SK-N-SH (cell line): ENCODE data around the gene KRTAP12-2. TPM values are rescaled to one million over a fixed set of nuclear protein-coding genes. Genes with fewer than 3 reads are reported as not detected.

Experiments used
- CTCF ChIA-PET: fragments of 300-600, 350-600 bp; formaldehyde crosslinking; extraction: SDS; loops from one replicate; lab custom pipeline; 2021; lab: Yijun Ruan, JAX
- POLR2A ChIA-PET: fragments of 350-600 bp; sonication (Branson Sonifier 250); formaldehyde crosslinking; extraction: SDS; loops from one replicate; lab custom pipeline; 2020; ENCODE audit warnings: antibody characterized with exemption, inconsistent platforms; lab: Yijun Ruan, JAX
- DNase-seq: peaks from one replicate; pipeline ENCODE4 v3.0.0; 2012
- H2AFZ ChIP-seq: fragments of 200-600 bp; sonication (generic); 2 replicates; pipeline ENCODE4 v1.8.1; 2016; ENCODE audit warnings: antibody characterized with exemption, mild to moderate bottlenecking, low read depth
- H3F3A ChIP-seq: fragments of 200-600 bp; sonication (generic); replicated peaks from 2 replicates; pipeline ENCODE3; 2016; ENCODE audit warnings: antibody characterized with exemption, mild to moderate bottlenecking; ENCODE audit not compliant: insufficient read depth
- H3K27ac ChIP-seq, 2 experiments: fragments of 200-500 bp in 1 of 2; fragments of 200-600 bp in 1 of 2; sonication (Bioruptor generic) in 1 of 2; sonication (generic), shearing (Covaris generic) in 1 of 2; 2 replicates each; pipeline versions ENCODE4 v1.5.1 to v1.6.1; 2014 to 2016; ENCODE audit warnings: low read depth in 2 of 2, inconsistent platforms in 1 of 2, low read length in 1 of 2, mild to moderate bottlenecking in 1 of 2, mixed read lengths in 1 of 2
- H3K27me3 ChIP-seq: fragments of 200-600 bp; sonication (generic), shearing (Covaris generic); 2 replicates; pipeline ENCODE4 v1.6.1; 2016; ENCODE audit warnings: mixed run types; ENCODE audit not compliant: insufficient read depth
- H3K36me3 ChIP-seq, 2 experiments: fragments of 200-500 bp in 1 of 2; fragments of 200-600 bp in 1 of 2; sonication (Bioruptor generic) in 1 of 2; sonication (generic) in 1 of 2; replicated peaks in 1 of 2; 2 replicates each; pipeline versions ENCODE3 to v1.5.1; 2014 to 2016; ENCODE audit warnings: low read length in 1 of 2, mild to moderate bottlenecking in 1 of 2; ENCODE audit not compliant: insufficient read depth in 2 of 2, control insufficient read depth in 1 of 2
- H3K4me1 ChIP-seq, 2 experiments: fragments of 200-500 bp in 1 of 2; fragments of 200-600 bp in 1 of 2; sonication (Bioruptor generic) in 1 of 2; sonication (generic), shearing (Covaris generic) in 1 of 2; 2 replicates each; pipeline versions ENCODE4 v1.5.1 to v1.6.1; 2014 to 2016; ENCODE audit warnings: low read depth in 1 of 2, low read length in 1 of 2, mixed run types in 1 of 2; ENCODE audit not compliant: insufficient read depth in 2 of 2, control insufficient read depth in 1 of 2
- H3K4me2 ChIP-seq: fragments of 200-600 bp; sonication (generic), shearing (Covaris generic); 2 replicates; pipeline ENCODE4 v1.6.1; 2017; ENCODE audit warnings: mixed run types
- H3K4me3 ChIP-seq, 2 experiments: fragments of 200-500 bp in 1 of 2; fragments of 200-600 bp in 1 of 2; sonication (Bioruptor generic) in 1 of 2; sonication (generic), shearing (Covaris generic) in 1 of 2; 2 replicates each; pipeline versions ENCODE4 v1.5.1 to v1.8.1; 2014 to 2016; ENCODE audit warnings: low read depth in 2 of 2, inconsistent platforms in 1 of 2, low read length in 1 of 2, mild to moderate bottlenecking in 1 of 2, mixed read lengths in 1 of 2, moderate library complexity in 1 of 2
- H3K79me2 ChIP-seq: fragments of 200-600 bp; sonication (generic); 2 replicates; pipeline ENCODE4 v1.8.1; 2017; ENCODE audit warnings: mild to moderate bottlenecking; ENCODE audit not compliant: insufficient read depth
- H3K9ac ChIP-seq: fragments of 200-600 bp; sonication (generic); 2 replicates; pipeline ENCODE4 v1.6.1; 2017; ENCODE audit warnings: mixed run types
- H3K9me2 ChIP-seq: fragments of 200-600 bp; sonication (generic); 2 replicates; pipeline ENCODE4 v1.6.1; 2017; ENCODE audit warnings: mixed run types
- H3K9me3 ChIP-seq: fragments of 200-600 bp; sonication (generic); 2 replicates; pipeline ENCODE4 v1.6.1; 2017; ENCODE audit warnings: mixed run types, mild to moderate bottlenecking, moderate library complexity
- H4K20me1 ChIP-seq: fragments of 200-600 bp; sonication (generic); 2 replicates; pipeline ENCODE4 v1.6.1; 2017; ENCODE audit warnings: mild to moderate bottlenecking, mixed run types; ENCODE audit not compliant: insufficient read depth
- CHD2 ChIP-seq: fragments of 150-350 bp; IDR thresholded peaks from 2 replicates; pipeline ENCODE4 v1.6.1; 2018; ENCODE audit warnings: low read length; ENCODE audit not compliant: partially characterized antibody
- ELF1 ChIP-seq: IDR thresholded peaks from 2 replicates; pipeline ENCODE4 v1.4.0; 2012
- EP300 ChIP-seq, 2 experiments: IDR thresholded peaks; 2 replicates each; pipeline versions ENCODE4 v1.4.0 to v1.6.1; 2012; ENCODE audit warnings: borderline replicate concordance in 1 of 2, low read depth in 1 of 2, low read length in 1 of 2
- EZH2phosphoT487 ChIP-seq: fragments of 200-600 bp; sonication (generic); IDR thresholded peaks from 2 replicates; pipeline ENCODE4 v1.6.1; 2017; ENCODE audit warnings: low read depth, mixed run types, mild to moderate bottlenecking, antibody characterized with exemption, moderate library complexity, borderline replicate concordance
- FOSL2 ChIP-seq: IDR thresholded peaks from 2 replicates; pipeline ENCODE4 v1.4.0; 2012; ENCODE audit warnings: low read depth, mild to moderate bottlenecking, moderate library complexity, borderline replicate concordance
- FOXJ3 ChIP-seq: sonication (generic); formaldehyde crosslinking; IDR thresholded peaks from 2 replicates; pipeline ENCODE4 v1.5.1; 2020; ENCODE audit warnings: mild to moderate bottlenecking, missing genetic modification reagents
- GATA2 ChIP-seq: sonication (generic); formaldehyde crosslinking; IDR thresholded peaks from 2 replicates; pipeline ENCODE4 v1.5.0; 2020; ENCODE audit warnings: mild to moderate bottlenecking, missing genetic modification reagents
- JUND ChIP-seq: IDR thresholded peaks from 2 replicates; pipeline ENCODE4 v1.4.0; 2012
- MEF2A ChIP-seq: IDR thresholded peaks from 2 replicates; pipeline ENCODE4 v1.4.0; 2012; ENCODE audit warnings: low read depth, borderline replicate concordance
- NRF1 ChIP-seq: IDR thresholded peaks from 2 replicates; pipeline ENCODE4 v1.6.1; 2012; ENCODE audit warnings: low read depth, mild to moderate bottlenecking, low read length
- POLR2AphosphoS5 ChIP-seq: IDR thresholded peaks from 2 replicates; pipeline ENCODE4 v1.6.1; 2012; ENCODE audit warnings: low read depth, low read length
- RFX5 ChIP-seq: IDR thresholded peaks from 2 replicates; pipeline ENCODE4 v1.6.1; 2012; ENCODE audit warnings: mild to moderate bottlenecking, improper control_type of control experiment, low read length
- TAF1 ChIP-seq: IDR thresholded peaks from 2 replicates; pipeline ENCODE4 v1.6.1; 2012; ENCODE audit warnings: low read depth, mild to moderate bottlenecking, low read length, moderate library complexity, borderline replicate concordance
- WGBS: methylation state at CpG from one replicate; pipeline ENCODE4 v1.1.6; 2017; ENCODE audit warnings: low lambda C conversion rate; 5-methylcytosine and 5-hydroxymethylcytosine counted together
- polyA plus RNA-seq, 3 experiments: library from polyadenylated mRNA; depleted of rRNA; stranded (reverse); fragments of >200 nt; gene quantifications; 2 replicates each; pipeline ENCODE4 v1.2.3, GENCODE V29; 2012
- TF ChIP-seq, protein P1 (sequence below): IDR thresholded peaks from 2 replicates; pipeline ENCODE4 v1.4.0; 2012; ENCODE audit warnings: low read depth
- TF ChIP-seq, protein P2 (sequence below): IDR thresholded peaks from 2 replicates; pipeline ENCODE4 v1.6.1; 2012; ENCODE audit warnings: mild to moderate bottlenecking, low read depth, low read length, moderate library complexity
- TF ChIP-seq, protein P3 (sequence below): fragments of 150-350 bp; IDR thresholded peaks from 2 replicates; pipeline ENCODE4 v1.6.1; 2016; ENCODE audit warnings: mild to moderate bottlenecking, low read depth, low read length
- TF ChIP-seq, protein P4 (sequence below): fragments of 150-350 bp; IDR thresholded peaks from 2 replicates; pipeline ENCODE4 v1.6.1; 2017; ENCODE audit warnings: antibody characterized with exemption, low read length, low read depth, borderline replicate concordance
- TF ChIP-seq, protein P5 (sequence below): IDR thresholded peaks from 2 replicates; pipeline ENCODE4 v1.4.0; 2012; ENCODE audit warnings: low read depth, borderline replicate concordance

Gene KRTAP12-2
- polyA plus RNA-seq, 1 of the 3 experiments (the other 2 are of a cell fraction): not detected

DNA sequence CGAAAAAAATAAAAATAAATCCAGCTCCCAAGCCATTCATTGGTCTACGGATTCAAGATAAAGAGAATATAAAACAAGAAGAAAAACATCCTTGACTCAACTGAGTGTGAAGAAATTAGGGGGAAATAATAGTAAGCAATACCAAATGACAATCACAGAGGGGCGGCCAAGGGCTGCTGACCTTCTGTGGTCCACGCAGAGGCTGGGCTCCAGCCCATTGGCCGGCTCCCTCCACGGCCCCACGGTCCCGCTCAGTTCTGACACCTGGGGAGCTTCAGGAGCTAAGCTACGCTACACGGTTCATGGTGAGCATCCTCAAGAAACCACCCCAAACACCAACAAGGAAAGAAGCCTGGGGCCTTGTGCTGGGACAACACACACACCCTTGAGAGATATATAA is 29.8 kb upstream of the KRTAP12-2 start:
- Histone ChIP-seq H3F3A (no peaks in the 10 kb centered on the region), H3K79me2 (no peaks in the 10 kb centered on the region), H3K27me3 (peaks cover 56% of the 10 kb centered on the region), H3K4me1 (no peaks in the 10 kb centered on the region; a peak in 1 of 4 replicates), H2AFZ (no peak overlapping the region), H3K9ac (no peak overlapping the region), H4K20me1 (no peaks in the 10 kb centered on the region), H3K36me3 (no peaks in the 10 kb centered on the region), H3K4me2 (no peak overlapping the region), H3K9me2 (no peaks in the 10 kb centered on the region), H3K27ac (no peak overlapping the region), H3K4me3 (no peak overlapping the region), H3K9me3 (0 out of 2 replicates have a peak, but pooled peaks cover 18% of the 10 kb centered on the region)
- TF ChIP-seq FOXJ3 (CRISPR knock-in tag): no peak
- no peak for TF ChIP-seq RFX5
- TF ChIP-seq, protein P1, sequence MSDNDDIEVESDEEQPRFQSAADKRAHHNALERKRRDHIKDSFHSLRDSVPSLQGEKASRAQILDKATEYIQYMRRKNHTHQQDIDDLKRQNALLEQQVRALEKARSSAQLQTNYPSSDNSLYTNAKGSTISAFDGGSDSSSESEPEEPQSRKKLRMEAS: no peak
- TF ChIP-seq EP300 (IDR thresholded peaks at IDR 0.05; ENCODE audit: borderline replicate concordance in 1 of 2, low read depth in 1 of 2, low read length in 1 of 2): no peak
- TF ChIP-seq NRF1: no peak
- no peak for TF ChIP-seq GATA2 (CRISPR knock-in tag)
- TF ChIP-seq, protein P2, sequence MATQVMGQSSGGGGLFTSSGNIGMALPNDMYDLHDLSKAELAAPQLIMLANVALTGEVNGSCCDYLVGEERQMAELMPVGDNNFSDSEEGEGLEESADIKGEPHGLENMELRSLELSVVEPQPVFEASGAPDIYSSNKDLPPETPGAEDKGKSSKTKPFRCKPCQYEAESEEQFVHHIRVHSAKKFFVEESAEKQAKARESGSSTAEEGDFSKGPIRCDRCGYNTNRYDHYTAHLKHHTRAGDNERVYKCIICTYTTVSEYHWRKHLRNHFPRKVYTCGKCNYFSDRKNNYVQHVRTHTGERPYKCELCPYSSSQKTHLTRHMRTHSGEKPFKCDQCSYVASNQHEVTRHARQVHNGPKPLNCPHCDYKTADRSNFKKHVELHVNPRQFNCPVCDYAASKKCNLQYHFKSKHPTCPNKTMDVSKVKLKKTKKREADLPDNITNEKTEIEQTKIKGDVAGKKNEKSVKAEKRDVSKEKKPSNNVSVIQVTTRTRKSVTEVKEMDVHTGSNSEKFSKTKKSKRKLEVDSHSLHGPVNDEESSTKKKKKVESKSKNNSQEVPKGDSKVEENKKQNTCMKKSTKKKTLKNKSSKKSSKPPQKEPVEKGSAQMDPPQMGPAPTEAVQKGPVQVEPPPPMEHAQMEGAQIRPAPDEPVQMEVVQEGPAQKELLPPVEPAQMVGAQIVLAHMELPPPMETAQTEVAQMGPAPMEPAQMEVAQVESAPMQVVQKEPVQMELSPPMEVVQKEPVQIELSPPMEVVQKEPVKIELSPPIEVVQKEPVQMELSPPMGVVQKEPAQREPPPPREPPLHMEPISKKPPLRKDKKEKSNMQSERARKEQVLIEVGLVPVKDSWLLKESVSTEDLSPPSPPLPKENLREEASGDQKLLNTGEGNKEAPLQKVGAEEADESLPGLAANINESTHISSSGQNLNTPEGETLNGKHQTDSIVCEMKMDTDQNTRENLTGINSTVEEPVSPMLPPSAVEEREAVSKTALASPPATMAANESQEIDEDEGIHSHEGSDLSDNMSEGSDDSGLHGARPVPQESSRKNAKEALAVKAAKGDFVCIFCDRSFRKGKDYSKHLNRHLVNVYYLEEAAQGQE: no peak
- TF ChIP-seq JUND: no peak
- no peak for TF ChIP-seq CHD2
- TF ChIP-seq, protein P3, sequence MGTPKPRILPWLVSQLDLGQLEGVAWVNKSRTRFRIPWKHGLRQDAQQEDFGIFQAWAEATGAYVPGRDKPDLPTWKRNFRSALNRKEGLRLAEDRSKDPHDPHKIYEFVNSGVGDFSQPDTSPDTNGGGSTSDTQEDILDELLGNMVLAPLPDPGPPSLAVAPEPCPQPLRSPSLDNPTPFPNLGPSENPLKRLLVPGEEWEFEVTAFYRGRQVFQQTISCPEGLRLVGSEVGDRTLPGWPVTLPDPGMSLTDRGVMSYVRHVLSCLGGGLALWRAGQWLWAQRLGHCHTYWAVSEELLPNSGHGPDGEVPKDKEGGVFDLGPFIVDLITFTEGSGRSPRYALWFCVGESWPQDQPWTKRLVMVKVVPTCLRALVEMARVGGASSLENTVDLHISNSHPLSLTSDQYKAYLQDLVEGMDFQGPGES: no peak
- TF ChIP-seq, protein P4, sequence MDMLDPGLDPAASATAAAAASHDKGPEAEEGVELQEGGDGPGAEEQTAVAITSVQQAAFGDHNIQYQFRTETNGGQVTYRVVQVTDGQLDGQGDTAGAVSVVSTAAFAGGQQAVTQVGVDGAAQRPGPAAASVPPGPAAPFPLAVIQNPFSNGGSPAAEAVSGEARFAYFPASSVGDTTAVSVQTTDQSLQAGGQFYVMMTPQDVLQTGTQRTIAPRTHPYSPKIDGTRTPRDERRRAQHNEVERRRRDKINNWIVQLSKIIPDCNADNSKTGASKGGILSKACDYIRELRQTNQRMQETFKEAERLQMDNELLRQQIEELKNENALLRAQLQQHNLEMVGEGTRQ: no peak
- no peak for TF ChIP-seq MEF2A
- TF ChIP-seq POLR2AphosphoS5: no peak
- TF ChIP-seq FOSL2: no peak
- TF ChIP-seq, protein P5, sequence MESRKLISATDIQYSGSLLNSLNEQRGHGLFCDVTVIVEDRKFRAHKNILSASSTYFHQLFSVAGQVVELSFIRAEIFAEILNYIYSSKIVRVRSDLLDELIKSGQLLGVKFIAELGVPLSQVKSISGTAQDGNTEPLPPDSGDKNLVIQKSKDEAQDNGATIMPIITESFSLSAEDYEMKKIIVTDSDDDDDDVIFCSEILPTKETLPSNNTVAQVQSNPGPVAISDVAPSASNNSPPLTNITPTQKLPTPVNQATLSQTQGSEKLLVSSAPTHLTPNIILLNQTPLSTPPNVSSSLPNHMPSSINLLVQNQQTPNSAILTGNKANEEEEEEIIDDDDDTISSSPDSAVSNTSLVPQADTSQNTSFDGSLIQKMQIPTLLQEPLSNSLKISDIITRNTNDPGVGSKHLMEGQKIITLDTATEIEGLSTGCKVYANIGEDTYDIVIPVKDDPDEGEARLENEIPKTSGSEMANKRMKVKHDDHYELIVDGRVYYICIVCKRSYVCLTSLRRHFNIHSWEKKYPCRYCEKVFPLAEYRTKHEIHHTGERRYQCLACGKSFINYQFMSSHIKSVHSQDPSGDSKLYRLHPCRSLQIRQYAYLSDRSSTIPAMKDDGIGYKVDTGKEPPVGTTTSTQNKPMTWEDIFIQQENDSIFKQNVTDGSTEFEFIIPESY: no peak
- no peak for TF ChIP-seq TAF1
- TF ChIP-seq EZH2phosphoT487: no peak
- TF ChIP-seq ELF1: no peak
- DNase-seq: peak; percentile 21
- 28% methylated on average over 5 of the region's 10 CpGs for WGBS
- ChIA-PET CTCF (interaction anchor here (1.0 kb wide), 1 partner anchor 16 kb away, joined by 3 read pairs; no protein-coding TSS in a partner anchor), POLR2A (interaction anchor here (0.6 kb wide), 1 partner anchor 813 kb away, joined by 4 read pairs; no protein-coding TSS in a partner anchor)
